Right ventricle myocardium inferior (tissue), 1 donor: Measurements from ENCODE around the gene SNRPD2. TPM values are rescaled to one million over a fixed set of nuclear protein-coding genes. Genes with fewer than 3 reads are reported as not detected.
"Not testable (repeated sequence)": the region's sequence is repeated elsewhere in the genome, so short reads cannot be mapped to it uniquely, and the experiment has no call there.

Source experiments
- ATAC-seq: fragments of 200-7000 bp; cut with Tn5 transposase; one replicate; pipeline ENCODE4 v1.9.1; 2020; ENCODE audit warnings: mild to moderate bottlenecking, moderate library complexity
- DNase-seq: peaks from one replicate; pipeline ENCODE4 v3.0.0; 2021; ENCODE audit errors: missing footprints
- intact Hi-C: fragments of 100-400 bp; cut with DNase I; formaldehyde crosslinking; loops from one replicate; pipeline ENCODE4 v1.11.0; 2022
- long read RNA-seq: library from polyadenylated mRNA; unstranded; transcript quantifications from one replicate; pipeline ENCODE4 v2.0.0, GENCODE V29; 2021
- total RNA-seq: library from RNA; stranded (reverse); fragmentation: NEBNext Ultra II Directional; extraction: Animal tissue kit (Norgen Biotek cat#: 25700); gene quantifications from one replicate; pipeline ENCODE4 v1.2.1, GENCODE V29; 2021
- donor health status: DM: no; HTN: yes; CAD: no; lungs with severe emphysema.

Gene SNRPD2
- 252 TPM for total RNA-seq
- long read RNA-seq, transcript SNRPD2-201 (3 exons, 901 nt), result major isoform, 50 of 61 reads
- long read RNA-seq, partial matches to known transcripts, result 0 of 61 reads
- long read RNA-seq, other reads (novel, unspliced or antisense), result 10 of 61 reads

DNA sequence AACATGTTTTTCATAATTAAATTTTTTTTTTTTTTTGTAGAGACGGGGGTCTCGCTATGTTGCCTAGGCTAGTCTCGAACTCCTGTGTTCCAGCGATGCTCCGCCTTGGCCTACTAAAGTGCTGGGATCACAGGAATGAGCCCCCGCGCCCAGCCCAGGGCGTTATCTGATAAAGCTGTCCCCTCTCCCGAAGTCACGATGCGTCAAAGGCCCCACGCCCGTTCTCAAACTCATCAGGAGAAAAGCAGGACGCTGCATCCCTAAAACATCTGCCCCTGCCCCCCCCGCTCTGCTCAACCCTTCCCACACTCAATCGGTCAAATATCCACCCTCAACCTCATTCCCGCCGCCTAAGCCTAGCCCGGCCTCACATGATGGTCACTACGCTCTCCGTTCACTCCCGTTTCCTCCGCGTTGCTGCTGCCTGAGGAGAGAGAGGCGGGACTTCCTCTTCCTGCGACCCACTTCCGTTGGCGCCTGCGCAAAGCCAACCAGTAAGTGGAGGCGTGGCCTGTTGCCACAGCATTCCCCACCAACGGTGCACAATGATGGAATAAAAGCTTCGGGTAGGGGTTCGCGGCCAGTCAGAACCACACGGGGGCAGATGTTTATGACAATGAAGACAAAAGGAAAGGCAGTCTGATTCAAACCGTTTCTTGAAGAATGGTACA lies at the start of gene SNRPD2:
TSS of gene SNRPD2 (minus strand) at position 438 of the 671 bp plus-strand sequence. CDS start at position 373, 65 bp downstream.
- DNase-seq (peak; percentile 95), ATAC-seq (peak; percentile 85)
- intact Hi-C loops, result loop anchor here (2.0 kb wide), 2 partner anchors 25 to 75 kb away; no protein-coding TSS in a partner anchor

DNA sequence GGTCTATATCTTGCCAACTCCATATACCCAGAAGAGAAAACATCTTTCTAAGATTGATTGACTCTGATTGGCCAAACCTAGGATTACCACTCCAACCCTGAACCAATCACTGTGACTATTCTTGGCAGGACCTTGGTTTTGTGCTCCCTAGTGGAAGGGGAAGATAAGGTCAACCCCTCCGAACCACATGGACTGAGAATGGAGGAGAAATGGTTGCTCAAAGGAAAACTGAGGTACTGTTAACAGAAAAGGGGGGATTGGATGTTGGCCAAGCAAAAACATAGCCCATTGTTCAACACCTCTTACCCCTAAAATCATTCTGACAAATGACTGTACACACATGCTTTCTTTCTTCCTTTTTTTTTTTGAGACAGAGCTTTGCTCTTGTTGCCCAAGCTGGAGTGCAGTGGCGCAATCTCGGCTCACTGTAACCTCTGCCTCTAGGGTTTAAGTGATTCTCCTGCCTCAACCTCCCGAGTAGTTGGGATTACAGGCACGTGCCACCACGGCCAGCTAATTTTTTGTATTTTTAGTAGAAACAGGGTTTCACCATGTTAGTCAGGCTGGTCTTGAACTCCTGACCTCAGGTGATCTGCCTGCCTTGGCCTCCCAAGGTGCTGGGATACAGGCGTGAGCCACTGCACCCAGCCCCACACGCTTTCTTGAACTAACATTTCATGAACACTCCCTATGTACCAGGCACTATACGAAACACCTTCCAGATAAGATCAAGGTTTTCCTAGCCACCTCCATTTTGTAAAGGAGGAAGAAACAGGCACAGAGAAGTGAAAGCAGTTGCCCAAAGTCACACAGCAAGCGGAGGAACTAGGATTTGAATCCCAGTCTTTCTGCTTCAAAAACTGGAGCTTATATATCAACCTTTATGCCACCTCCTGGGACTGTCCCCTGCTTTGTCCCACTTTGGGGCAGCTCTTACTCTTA lies 48.0 kb upstream of the SNRPD2 start:
- no peak for DNase-seq
- no peak for ATAC-seq
- intact Hi-C loops, result no loop called here

DNA sequence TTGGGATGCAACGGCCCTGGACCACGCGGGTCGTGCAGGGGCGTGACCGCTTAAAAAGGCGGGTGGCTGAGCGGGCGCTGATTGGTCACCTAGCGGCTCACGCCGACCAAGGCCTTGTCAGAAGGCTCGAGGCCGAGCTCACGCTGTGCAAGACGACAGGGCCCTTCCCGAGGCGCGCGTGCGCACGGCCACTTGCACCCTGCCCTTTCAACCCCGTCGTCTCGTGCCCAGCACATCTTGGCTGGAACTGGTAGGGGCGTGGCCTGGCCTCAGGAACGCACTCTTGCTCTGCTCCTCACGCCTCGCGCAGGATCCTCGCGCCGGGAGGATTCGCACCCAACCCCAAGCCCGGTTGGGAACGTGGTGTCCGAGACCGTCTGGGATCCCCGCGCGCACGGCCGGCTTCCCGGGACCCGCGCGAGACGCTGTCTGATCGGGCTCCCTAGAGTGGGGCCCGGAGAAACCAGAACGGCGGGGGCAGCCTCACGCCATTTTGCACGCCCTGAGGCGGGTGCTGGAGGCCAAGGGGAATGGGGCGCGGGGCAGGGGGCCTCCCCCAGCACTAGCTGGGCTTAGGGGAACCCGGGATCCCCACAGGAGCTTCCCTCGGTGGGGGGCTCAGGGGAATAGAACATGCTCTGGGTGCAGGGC lies 41.5 kb upstream of the SNRPD2 start, which contains the start of gene MEIOSIN:
TSS of gene MEIOSIN (plus strand) at position 280 of the 651 bp plus-strand sequence. CDS start 1,938 bp downstream, outside the sequence.
- ATAC-seq (no peak), DNase-seq (no peak)
- intact Hi-C loops, result no loop called here

DNA sequence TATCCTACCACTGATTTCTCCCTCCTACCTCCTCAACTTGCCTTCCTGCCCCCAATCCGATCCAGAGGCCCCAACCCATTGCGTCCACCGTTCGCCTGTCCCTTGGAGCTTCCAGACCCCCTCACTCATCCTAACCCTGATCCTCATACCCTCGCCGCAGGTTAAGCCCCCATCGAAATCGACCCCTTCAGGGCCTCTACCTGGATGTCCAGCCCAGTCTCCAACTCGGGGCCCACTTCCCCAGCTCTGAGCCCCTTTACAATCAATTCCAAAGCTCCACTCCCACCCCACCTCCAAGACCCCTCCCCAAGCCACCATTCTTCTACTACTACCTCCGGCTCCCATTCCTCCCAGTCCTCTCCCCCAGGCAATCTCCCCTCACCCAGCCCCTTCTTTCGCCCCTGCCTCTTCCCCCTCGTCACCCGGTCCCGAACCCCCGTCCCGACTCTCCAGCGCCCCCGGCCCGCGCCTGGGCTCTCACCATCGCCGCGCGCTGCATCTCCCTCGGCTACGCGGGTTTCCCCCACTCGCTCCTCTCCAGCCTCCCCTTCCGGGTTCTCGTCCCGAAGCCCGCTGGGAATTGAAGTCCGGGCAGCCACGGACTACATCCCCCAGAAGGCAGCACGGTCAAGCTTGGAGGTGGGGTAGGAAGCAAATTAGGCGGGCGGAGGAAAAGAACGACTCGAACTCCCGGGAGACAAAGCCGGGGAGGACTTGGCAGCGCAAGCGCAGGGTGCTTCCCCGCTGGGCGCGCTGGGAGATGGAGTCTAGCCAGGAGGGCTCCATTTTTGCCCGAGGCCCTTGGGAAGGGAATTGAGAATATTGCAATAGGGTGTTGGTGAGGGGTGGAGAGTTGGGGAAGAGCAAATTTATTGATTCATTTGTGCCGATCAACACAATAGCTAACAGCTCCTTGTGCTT lies 38.9 kb upstream of the SNRPD2 start, which contains the start of gene FBXO46:
TSS of gene FBXO46 (minus strand) at position 529 of the 921 bp plus-strand sequence. CDS start 17,401 bp downstream, outside the sequence.
- ATAC-seq (peak; percentile 98), DNase-seq (peak; percentile 96)
- intact Hi-C loops, result loop anchor here (1.0 kb wide), 2 partner anchors 13 to 35 kb away; no protein-coding TSS in a partner anchor

DNA sequence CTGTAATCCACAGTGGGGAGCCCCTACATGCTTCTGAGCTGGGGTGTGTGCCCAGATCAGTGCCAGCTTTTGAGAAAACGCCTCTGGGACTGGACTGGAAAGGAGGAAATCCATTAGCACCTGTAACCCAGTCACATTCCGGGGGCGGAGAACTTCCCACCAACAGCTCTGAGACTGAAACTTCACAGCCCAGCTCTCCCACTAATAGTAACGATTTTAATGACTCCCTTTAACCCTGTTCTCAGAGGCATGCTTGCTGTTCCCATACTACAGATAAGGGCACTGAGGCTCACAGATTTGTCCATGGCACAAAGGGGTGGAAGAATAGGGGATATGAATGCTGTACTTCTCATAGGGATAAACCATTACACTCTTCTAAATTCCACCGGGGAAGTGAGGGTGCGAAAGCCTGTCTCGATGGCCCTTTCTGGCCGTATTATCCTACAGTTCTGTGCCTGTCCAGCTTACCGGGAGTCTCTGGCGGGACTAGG lies 38.1 kb upstream of the SNRPD2 start:
- ATAC-seq (no peak), DNase-seq (no peak)
- intact Hi-C loops, result loop anchor here (1.0 kb wide), 1 partner anchor 13 kb away; no protein-coding TSS in a partner anchor

DNA sequence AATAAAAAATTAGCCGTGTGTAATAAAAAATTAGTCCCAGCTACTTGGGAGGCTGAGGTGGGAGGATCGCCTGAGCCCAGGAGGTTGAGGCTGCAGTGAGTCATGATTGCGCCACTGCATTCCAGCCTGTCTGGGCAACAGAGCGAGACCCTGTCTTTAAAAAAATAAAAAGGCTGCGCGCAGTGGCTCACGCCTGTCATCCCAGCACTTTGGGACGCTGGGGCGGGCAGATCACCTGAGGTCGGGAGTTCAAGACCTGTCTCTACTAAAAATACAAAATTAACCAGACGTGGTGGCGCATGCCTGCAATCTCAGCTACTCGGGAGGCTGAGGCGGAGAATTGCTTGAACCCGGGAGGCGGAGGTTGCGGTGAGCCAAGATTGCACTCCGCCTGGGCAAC lies 36.9 kb upstream of the SNRPD2 start:
- DNase-seq, ATAC-seq, intact Hi-C loops: not testable (repeated sequence)

DNA sequence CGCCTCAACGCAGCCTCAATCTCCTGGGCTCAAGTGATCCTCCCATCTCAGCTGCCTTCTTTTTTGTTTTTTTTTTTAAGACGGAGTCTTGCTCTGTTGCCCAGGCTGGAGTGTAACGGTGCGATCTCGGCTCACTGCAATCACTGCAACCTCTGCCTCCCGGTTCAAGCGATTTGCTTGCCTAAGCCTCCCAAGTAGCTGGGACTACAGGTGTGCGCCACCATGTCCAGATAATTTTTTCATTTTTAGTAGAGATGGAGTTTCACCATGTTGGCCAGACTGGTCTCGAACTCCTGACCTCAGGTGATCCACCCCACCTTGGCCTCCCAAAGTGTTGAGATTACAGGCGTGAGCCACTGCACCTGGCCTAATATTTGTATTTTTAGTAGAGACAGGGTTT lies 28.3 kb upstream of the SNRPD2 start:
- intact Hi-C loops, ATAC-seq: not testable (repeated sequence)
- peak; percentile 32 for DNase-seq

DNA sequence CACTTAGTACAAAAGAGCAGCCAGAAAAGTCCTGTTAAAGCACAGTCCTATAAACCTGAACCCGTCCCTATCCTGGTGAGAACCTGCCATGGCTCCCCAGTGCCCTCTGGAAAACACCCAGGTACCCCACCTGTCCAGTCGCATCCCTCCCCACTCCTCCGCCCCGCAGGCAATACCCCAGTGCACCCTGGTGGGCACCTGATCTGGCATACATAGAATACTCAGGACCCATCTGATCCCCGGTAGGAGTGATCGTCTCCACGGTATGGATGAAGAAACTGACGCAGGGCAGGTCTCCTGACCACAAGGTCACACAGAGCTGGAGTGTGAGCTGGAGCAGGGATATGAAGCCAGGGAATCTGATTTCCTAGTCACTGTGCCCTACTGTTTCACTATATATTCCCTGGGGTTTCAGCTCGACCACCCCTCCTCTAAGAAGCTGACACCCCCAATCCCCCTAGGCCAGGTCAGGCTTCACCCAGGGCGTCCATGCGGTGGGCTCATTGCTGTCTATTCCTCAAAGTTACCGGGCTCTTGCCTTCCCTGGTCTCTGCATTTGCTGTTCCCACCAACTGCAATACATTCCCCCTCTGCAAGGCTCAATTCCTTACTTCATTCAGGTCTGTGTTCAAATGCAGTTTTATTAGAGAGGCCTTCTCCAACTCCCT lies 26.4 kb upstream of the SNRPD2 start:
- intact Hi-C loops, result loop anchor here (1.0 to 2.0 kb wide), 3 partner anchors 12 to 50 kb away; partner anchors contain the start of genes FBXO46 and QPCTL
- no peak for ATAC-seq
- no peak for DNase-seq

DNA sequence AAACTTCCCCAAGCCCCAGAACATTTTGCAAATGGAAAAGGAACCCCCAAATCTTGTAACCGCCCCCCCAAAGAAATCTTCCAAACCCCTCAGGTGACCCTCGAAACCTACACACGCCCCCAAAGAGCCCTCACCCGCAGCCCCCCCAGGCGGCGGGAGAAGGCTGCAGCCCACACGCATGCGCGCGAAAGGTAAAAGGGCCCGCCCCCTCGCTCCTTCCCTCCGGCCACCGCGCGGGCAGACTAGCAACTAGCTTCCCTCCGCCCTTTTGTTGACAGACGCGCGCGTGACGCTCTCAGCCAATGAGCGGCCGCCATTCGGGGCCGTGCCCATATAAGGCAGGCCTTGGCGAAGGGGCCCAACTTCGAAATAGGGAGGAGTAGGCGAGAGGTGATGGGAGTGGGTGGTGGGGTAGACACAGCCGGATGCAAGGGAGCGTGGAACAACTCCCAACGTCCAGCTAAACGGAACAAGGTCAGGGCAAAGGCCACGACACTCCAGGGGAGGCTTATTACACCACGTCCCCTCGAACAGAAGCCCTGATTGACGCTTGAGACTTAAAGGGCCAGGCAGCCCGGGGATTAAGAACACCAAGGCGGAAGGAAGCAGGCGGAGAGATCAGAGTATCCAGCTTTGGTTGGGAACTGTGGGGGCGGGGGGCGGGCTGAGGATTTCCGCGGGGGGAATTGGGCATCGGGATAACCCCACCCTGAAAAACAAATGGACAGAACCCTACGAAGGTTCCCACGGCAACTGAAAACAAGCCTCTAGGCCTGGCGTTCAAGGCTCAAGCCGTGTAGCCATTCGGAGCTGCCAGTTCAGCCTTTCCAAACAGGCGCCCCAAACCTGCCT lies 25.6 kb upstream of the SNRPD2 start:
- intact Hi-C loops, result loop anchor here (1.0 to 2.0 kb wide), 3 partner anchors 13 to 51 kb away; partner anchors contain the start of genes FBXO46 and QPCTL
- ATAC-seq (peak; percentile 99), DNase-seq (peak; percentile 100)

DNA sequence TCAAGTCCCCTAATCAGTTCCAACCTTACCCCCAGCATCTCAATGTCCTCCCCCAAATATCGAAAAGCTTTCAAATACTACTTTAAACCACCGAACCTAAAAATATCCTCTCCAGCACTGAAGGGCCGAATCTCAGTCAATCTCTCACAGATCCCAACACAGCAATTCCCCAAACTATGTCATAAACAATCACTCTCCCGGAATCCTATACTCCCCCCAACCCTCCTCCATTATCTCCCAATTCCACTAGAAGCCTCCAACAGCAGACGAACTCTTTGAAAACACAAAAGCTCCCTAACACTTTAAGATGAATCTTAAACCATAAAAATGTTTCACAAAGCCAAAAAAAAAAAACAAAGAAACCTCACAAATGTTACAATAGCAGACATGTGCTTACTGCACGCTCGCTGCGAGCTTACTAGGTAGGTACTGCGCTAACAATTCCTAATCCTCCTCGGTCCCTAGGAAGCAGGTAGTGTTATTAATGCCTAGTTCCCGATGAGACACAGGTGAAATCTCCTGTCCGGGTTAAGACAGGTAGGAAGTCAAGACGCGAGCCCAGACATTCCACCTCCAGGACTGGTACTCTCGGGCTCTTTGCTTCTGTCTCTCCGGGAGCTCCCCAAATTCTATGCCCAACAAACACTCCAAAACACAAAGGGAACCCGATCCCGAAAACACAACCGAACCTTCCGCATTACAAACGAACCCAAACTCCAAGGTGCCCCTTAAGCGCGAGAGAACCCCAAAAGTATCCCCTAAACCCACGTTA lies 24.8 kb upstream of the SNRPD2 start:
- no peak for DNase-seq
- no peak for ATAC-seq
- intact Hi-C loops, result loop anchor here (1.0 to 2.0 kb wide), 3 partner anchors 14 to 52 kb away; partner anchors contain the start of genes FBXO46 and QPCTL

DNA sequence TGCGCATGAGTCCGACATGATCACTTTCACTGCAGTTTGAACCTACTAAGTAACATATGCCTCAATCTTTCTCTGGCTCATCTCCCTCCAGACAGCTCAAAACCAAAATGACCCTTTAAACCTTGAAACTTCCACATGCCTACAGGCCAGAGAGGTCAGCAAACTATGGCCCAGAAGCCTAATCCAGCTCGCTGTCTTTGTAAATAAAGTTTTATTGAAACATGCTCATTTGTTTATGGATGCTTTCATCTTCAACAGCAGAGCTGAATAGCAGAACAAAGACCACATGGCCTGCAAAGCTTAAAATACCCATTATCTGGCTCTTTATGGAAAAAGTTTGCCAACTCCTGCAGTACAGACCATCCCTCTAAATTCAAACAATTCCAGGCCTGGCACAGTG lies 23.4 kb upstream of the SNRPD2 start:
- intact Hi-C loops, result no loop called here
- ATAC-seq (no peak), DNase-seq (no peak)

DNA sequence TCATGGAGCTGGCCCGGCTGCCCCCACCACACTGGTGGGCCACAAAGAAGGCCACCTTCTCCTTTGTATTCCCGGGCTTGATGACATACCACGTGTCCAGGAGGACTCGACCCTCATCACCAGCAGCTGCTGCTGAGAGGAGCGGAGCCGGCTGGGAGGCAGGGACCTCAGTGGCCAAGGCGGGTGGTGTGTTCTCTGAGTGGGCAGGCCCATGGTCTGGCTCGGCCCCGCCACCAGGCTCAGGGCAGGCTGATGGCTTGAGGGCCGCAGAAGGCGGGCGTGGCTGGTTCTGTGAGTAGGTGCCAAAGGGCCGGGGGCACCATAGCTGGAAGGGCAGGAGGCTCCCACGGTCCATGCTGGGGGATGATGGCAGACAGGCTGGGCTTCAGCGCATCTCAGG lies 21.4 kb upstream of the SNRPD2 start:
- ATAC-seq (no peak), DNase-seq (no peak)
- intact Hi-C loops, result no loop called here

DNA sequence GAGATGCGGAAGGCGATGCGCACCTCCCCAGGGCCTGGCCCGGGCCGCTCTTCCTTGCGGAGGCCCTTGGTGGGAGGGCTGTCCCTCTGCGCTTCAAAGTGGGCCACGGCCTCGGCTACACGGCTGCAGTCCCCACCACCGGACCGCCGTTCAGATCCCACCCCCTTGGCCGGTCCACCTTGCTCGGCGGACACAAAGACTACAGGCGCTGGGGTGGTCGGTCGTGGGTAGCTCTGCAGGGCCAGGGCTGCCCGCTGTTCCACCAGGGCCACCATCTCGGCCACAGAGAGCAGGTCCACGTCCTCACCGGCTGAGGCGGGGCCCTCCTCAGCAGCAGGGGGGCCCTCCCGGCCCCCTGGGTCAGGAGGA lies 20.9 kb upstream of the SNRPD2 start:
- intact Hi-C loops, result no loop called here
- DNase-seq (no peak), ATAC-seq (no peak)

DNA sequence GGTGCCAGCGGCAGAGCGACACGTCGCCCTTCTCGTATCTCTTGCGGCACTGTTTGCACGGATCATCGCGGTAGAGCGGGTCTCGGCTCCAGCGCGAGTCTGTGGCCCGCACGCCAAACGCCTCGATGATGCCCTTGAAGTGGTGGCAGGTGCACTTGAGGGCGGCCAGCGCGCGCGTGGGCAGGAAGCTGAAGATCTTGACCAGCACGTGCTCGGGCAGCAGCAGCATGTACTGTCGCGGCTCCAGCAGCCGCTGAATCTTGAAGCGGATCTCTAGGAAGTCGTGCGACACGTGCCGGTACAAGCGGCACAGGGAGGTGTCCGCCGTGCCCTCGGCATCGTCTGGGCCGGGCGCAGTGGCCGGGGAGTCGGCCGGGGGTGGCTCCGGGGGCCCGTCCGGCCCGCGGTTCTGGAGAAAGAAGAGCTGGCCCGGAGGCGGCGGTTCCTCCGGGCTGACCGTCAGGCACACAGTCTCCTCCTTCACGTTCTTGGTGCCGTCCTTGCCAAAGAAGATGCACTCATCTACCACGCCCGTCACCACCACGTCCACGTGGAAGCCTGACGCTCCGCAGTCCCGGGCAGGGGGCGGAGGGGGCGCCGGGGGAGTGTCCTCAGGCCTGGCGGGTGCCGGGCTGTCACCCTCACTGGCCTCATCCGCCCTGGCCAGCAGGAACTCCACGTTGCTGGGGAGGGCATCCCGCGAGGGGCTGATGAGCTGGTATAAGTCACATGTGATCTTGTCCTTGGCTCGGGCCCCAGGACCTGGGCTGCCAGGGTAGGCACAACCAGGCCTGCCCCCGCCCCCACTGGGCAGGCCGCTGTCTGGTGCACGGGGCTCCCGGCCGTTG lies 20.3 kb upstream of the SNRPD2 start:
- intact Hi-C loops, result no loop called here
- ATAC-seq (no peak), DNase-seq (peak; percentile 62)
